ENCODE data around the gene PHC2.

GRCh38 chr1:33292726-33293340 is 138.1 kb downstream of the PHC2 start:
- no peak for TF ChIP-seq CTCF (conservative IDR thresholded peaks at IDR 0.05; ENCODE audit: low read length)
- TF ChIP-seq EZH2phosphoT487 (IDR thresholded peaks at IDR 0.05; ENCODE audit: borderline replicate concordance): no peak
